Spleen (tissue), 7 donors: ENCODE data around the gene PADI2.

Experiments
- POLR2A ChIP-seq, 3 donors: fragments of 450-650 bp; IDR thresholded peaks; one replicate each; pipeline ENCODE4 v1.5.1; 2017; ENCODE audit warnings: antibody characterized with exemption in 3 of 3, mild to moderate bottlenecking in 1 of 3
- POLR2AphosphoS5 ChIP-seq, 3 donors: sonication (generic); formaldehyde crosslinking; IDR thresholded peaks; one replicate each; pipeline ENCODE4 v1.5.1; 2017; ENCODE audit warnings: antibody characterized with exemption in 3 of 3
- TF ChIP-seq, protein P1 (sequence below), 11 experiments: fragments of 200-600 bp in 7 of 11; fragments of 450-650 bp in 4 of 11; sonication (generic) in 4 of 11; IDR thresholded peaks in 8 of 11; conservative IDR thresholded peaks in 3 of 11; 1 replicate in 7 of 11; 2 replicates in 4 of 11; pipeline versions ENCODE4 v1.4.0 to v1.8.0; 2016 to 2021; ENCODE audit warnings: antibody characterized with exemption in 11 of 11, inconsistent platforms in 4 of 11, mild to moderate bottlenecking in 1 of 11
- donor health status: DM: no; HTN: no; CAD: no; lungs with moderate emphysema.
- donor health status: DM: no; HTN: no; CAD: no.
- donor health status: DM: no; HTN: no; CAD: no.

DNA sequence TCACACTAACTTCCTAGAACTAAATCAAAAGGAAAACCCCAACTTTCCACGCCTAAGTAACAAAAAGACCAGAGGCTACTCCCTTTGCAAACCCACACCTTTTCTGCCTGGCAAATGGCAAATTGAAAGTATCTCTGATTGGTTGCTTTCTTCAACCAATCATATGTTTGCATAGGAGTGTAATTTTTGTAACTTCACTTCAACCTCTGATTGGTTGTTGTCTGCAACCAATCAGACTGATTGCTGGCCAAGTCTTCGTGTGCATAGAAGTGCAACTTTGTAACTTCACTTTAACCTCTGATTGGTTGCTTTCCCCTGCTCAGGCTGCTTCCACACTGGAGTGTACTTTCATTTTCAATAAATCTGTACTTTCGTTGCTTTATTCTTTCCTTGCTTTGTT is 36.9 kb upstream of the PADI2 start:
- no peak for TF ChIP-seq POLR2AphosphoS5 (IDR thresholded peaks at IDR 0.05)
- no peak for TF ChIP-seq POLR2A (IDR thresholded peaks at IDR 0.05)
- TF ChIP-seq, protein P1, sequence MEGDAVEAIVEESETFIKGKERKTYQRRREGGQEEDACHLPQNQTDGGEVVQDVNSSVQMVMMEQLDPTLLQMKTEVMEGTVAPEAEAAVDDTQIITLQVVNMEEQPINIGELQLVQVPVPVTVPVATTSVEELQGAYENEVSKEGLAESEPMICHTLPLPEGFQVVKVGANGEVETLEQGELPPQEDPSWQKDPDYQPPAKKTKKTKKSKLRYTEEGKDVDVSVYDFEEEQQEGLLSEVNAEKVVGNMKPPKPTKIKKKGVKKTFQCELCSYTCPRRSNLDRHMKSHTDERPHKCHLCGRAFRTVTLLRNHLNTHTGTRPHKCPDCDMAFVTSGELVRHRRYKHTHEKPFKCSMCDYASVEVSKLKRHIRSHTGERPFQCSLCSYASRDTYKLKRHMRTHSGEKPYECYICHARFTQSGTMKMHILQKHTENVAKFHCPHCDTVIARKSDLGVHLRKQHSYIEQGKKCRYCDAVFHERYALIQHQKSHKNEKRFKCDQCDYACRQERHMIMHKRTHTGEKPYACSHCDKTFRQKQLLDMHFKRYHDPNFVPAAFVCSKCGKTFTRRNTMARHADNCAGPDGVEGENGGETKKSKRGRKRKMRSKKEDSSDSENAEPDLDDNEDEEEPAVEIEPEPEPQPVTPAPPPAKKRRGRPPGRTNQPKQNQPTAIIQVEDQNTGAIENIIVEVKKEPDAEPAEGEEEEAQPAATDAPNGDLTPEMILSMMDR (IDR thresholded peaks at IDR 0.05 in 8 of 11, conservative IDR thresholded peaks at IDR 0.05 in 3 of 11), result no peak
